HG03442 (cell line): Measurements from ENCODE around the gene GLRX2.
"Not testable (repeated sequence)": the region's sequence is repeated elsewhere in the genome, so short reads cannot be mapped to it uniquely, and the experiment has no call there.

Experiments
- ATAC-seq: cut with Tn5 transposase; IDR thresholded peaks from one replicate; pipeline ENCODE4 v1.9.1; 2021; ENCODE audit warnings: mild to moderate bottlenecking, moderate library complexity; ENCODE audit not compliant: unreplicated experiment

The GLRX2 gene

DNA sequence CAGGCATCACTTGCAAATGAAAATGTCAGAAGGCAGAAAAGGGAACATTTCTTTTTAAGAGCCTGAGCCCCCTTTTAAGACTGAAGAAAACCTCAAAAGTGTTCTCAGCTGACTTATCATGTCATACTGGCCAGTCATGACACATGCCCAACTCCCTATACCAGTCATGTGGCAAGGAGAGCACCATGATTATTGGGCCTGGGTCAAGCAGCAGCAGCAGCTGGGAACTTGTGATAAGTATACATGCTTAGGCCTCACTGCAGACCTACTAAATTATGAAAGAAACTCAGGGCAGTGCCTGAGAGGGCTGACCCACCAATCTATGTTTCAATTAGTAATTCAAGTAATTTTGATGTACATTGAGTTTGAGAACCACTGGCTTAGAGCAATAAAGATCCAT lies 37.2 kb downstream of the GLRX2 start:
- ATAC-seq: no peak

DNA sequence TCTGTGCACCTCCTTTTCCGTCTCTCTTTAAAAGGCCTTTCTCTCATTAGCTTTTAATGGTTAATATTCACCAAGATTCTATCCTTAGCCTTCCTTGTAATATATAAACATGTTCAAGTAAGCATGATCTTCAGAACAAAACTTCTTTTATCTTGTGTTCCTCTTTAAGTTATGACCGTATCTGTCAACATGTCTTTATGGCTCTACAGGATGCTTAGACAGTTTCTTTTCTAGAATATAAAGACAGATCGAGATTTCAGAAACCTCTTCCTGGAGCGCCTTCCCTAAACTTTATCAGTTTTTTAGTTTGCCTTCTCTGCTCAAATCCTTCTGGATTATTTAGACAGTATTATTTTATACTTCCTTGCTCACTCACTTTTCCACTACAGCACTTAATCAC lies 38.6 kb downstream of the GLRX2 start:
- no peak for ATAC-seq

GRCh38 chr1:193065954-193066353 lies 39.3 kb downstream of the GLRX2 start:
- no peak for ATAC-seq

- no peak for ATAC-seq
Measured at GRCh38 chr1:193062698-193063463, 42.3 kb downstream of the GLRX2 start.

GRCh38 chr1:193060938-193061337 lies 44.3 kb downstream of the GLRX2 start:
- no peak for ATAC-seq

GRCh38 chr1:193060406-193060805 lies 44.8 kb downstream of the GLRX2 start:
- ATAC-seq: no peak

- ATAC-seq: no peak
Measured at GRCh38 chr1:193060115-193060403, 45.2 kb downstream of the GLRX2 start.

GRCh38 chr1:193059282-193060114 lies 45.7 kb downstream of the GLRX2 start, which contains the start of the genes RO60 and UCHL5:
RO60 (plus strand) TSS chr1:193059612; CDS start chr1:193069055, 9,443 bp downstream.
UCHL5 (minus strand) TSS chr1:193059360; CDS start chr1:193059260, 100 bp downstream.
- ATAC-seq: peak; percentile 91

DNA sequence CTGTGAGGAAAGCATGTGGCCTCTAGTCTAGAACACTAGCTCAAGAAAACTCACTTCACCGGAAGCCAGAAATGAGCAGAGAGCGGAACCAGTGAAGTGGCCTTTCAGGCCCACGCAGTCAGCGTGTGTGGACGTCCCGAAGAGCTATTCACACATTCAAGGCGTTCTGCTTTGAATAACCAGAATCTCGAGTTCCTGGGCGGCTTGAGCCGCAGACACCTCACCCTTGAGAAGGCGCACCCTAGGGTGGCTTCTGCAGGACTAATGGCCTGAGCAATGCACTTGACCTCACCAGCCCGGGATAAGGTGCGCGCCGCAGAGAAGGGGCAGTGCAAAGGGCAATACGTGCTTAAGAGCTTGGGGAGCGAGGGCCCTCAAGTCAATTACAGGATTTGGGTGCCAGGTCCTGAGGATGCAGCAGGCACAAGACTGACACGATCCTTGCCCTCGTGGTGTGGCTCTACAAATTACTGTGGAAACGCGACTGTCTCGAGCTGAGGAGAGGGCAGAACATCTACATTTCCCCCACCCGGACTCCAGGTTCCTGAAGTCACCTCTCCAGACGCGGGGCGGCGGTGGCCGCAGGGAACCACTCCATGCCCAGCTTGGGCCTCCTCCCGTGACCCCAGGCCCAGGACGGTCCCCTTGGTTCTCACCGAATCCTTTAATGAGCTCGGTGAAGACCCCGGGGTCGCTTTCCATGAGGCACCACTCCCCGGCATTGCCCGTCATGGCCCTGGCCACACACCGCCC lies 46.5 kb downstream of the GLRX2 start:
- peak; percentile 47 for ATAC-seq

GRCh38 chr1:193054169-193054675 lies 51.0 kb downstream of the GLRX2 start:
- ATAC-seq: no peak

DNA sequence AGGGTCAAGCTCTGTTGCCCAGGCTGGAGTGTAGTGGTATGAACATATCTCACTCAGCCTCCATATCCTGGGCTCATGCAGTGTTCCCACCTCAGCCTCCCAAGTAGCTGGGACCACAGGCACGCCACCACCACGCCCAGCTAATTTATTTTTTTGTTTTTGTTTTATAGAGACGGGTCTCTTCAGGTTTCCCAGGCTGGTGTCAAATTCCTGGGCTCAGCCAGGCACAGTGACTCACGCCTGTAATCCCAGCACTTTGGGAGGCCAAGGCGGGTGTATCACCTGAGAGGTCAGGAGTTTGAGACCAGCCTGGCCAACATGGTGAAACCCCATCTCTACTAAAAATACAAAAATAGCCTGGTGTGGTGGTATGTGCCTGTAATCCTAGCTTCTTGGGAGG lies 56.3 kb downstream of the GLRX2 start:
- ATAC-seq: not testable (repeated sequence)
